Activated T-cell treated with anti-CD3 and anti-CD28 coated beads for 4 hours (primary cell): ENCODE measurements around the gene AIFM2.
"Not testable (repeated sequence)": the region's sequence is repeated elsewhere in the genome, so short reads cannot be mapped to it uniquely, and the experiment has no call there.

ENCODE experiments used
- DNase-seq: peaks from one replicate; pipeline ENCODE4 v3.0.0-alpha.2; 2020

AIFM2 gene

GRCh38 chr10:70132098-70133029, at the start of gene AIFM2:
AIFM2 (minus strand) TSS chr10:70132825; CDS start chr10:70124084, 8,741 bp downstream.
- no peak for DNase-seq

- DNase-seq, result not testable (repeated sequence)
These were observed 46.6 kb upstream of the AIFM2 start for GRCh38 chr10:70179209-70179608.

GRCh38 chr10:70178139-70178725, 45.6 kb upstream of the AIFM2 start:
- DNase-seq, result no peak

- no peak for DNase-seq
These were observed 43.8 kb upstream of the AIFM2 start for GRCh38 chr10:70176441-70176840.

GRCh38 chr10:70175516-70175915, 42.9 kb upstream of the AIFM2 start:
- DNase-seq, result no peak

GRCh38 chr10:70174058-70174741, 41.6 kb upstream of the AIFM2 start:
- no peak for DNase-seq

GRCh38 chr10:70169649-70170364, 37.2 kb upstream of the AIFM2 start:
- DNase-seq, result no peak

GRCh38 chr10:70169011-70169410, 36.4 kb upstream of the AIFM2 start:
- DNase-seq, result no peak

- no peak for DNase-seq
These were observed 34.6 kb upstream of the AIFM2 start for GRCh38 chr10:70167246-70167645.

GRCh38 chr10:70166394-70166793, 33.8 kb upstream of the AIFM2 start:
- DNase-seq, result no peak

- DNase-seq, result no peak
These were observed 31.5 kb upstream of the AIFM2 start for GRCh38 chr10:70164163-70164562.

- DNase-seq, result no peak
These were observed 30.8 kb upstream of the AIFM2 start for GRCh38 chr10:70163448-70163847.

GRCh38 chr10:70162892-70163201, 30.2 kb upstream of the AIFM2 start:
- peak; percentile 17 for DNase-seq

GRCh38 chr10:70162151-70162891, 29.7 kb upstream of the AIFM2 start:
- no peak for DNase-seq

GRCh38 chr10:70160798-70161197, 28.2 kb upstream of the AIFM2 start:
- no peak for DNase-seq

GRCh38 chr10:70159366-70159765, 26.7 kb upstream of the AIFM2 start:
- not testable (repeated sequence) for DNase-seq

- DNase-seq, result no peak
These were observed 25.5 kb upstream of the AIFM2 start for GRCh38 chr10:70158113-70158512.

GRCh38 chr10:70155255-70155838, 22.7 kb upstream of the AIFM2 start:
- DNase-seq, result no peak

- no peak for DNase-seq
These were observed 15.9 kb upstream of the AIFM2 start for GRCh38 chr10:70148516-70148915.

GRCh38 chr10:70147259-70147625, 14.6 kb upstream of the AIFM2 start:
- DNase-seq, result no peak

GRCh38 chr10:70146489-70147258, 14.0 kb upstream of the AIFM2 start, which contains the start of gene TYSND1:
TYSND1 (minus strand) TSS chr10:70146700; CDS start chr10:70146586, 114 bp downstream.
- DNase-seq, result peak; percentile 86
